HCT116 (cell line): ENCODE data around the gene ARHGEF17. TPM values are rescaled to one million over a fixed set of nuclear protein-coding genes. Genes with fewer than 3 reads are reported as not detected.

Source experiments
- ATAC-seq: fragments of 200-7000 bp; cut with Tn5 transposase; 2 replicates; pipeline ENCODE4 v1.9.1; 2020; ENCODE audit warnings: mild to moderate bottlenecking, moderate library complexity
- BruUV-seq: library from RNA; stranded (reverse); fragments of 400-500 nt; replicated peaks from 2 replicates; lab custom pipeline; 2021; lab: Mats Ljungman, UMichigan
- CTCF ChIA-PET: fragments of 300-600 bp; sonication (Branson Sonifier 250); formaldehyde crosslinking; loops from one replicate; lab custom pipeline; 2021; ENCODE audit warnings: antibody characterized with exemption; lab: Charles Lee
- POLR2A ChIA-PET: fragments of 300-600, 350-600 bp; sonication (Branson Sonifier 250); formaldehyde crosslinking; loops from one replicate; lab custom pipeline; 2021; ENCODE audit warnings: antibody characterized with exemption; lab: Charles Lee
- RAD21 ChIA-PET, 2 experiments: fragments of 300-600 bp; sonication (Branson Sonifier 250); formaldehyde crosslinking; loops; one replicate each; lab custom pipeline; 2023; ENCODE audit warnings: low total read pairs in 2 of 2; ENCODE audit not compliant: uncharacterized antibody in 2 of 2, unreplicated experiment in 2 of 2, low non-redundant PET in 1 of 2; lab: Charles Lee
- DNase-seq: peaks from one replicate; pipeline ENCODE4 v3.0.0-alpha.2; 2010; ENCODE audit warnings: low read depth, low spot score
- H2AFZ ChIP-seq: fragments of 200-600 bp; shearing (Covaris generic), sonication (generic); 2 replicates; pipeline ENCODE4 v1.6.1; 2017; ENCODE audit warnings: low read depth, mixed run types, mixed read lengths, antibody characterized with exemption, low read length; ENCODE audit not compliant: poor library complexity, severe bottlenecking
- H3K27ac ChIP-seq: 2 replicates; pipeline ENCODE4 v1.5.1; 2012; ENCODE audit warnings: low read depth, low read length
- H3K27me3 ChIP-seq: fragments of 200-600 bp; sonication (generic); 2 replicates; pipeline ENCODE4 v1.6.1; 2016; ENCODE audit warnings: mixed run types, low read length, mixed read lengths; ENCODE audit not compliant: insufficient read depth
- H3K36me3 ChIP-seq, 2 experiments: fragments of 200-500 bp in 1 of 2; fragments of 200-600 bp in 1 of 2; sonication (Bioruptor generic) in 1 of 2; sonication (generic) in 1 of 2; 2 replicates each; pipeline versions ENCODE4 v1.5.1 to v1.6.1; 2014 to 2016; ENCODE audit warnings: low read length in 2 of 2, inconsistent platforms in 1 of 2, mixed read lengths in 1 of 2, mixed run types in 1 of 2; ENCODE audit not compliant: insufficient read depth in 2 of 2, control insufficient read depth in 1 of 2
- H3K4me1 ChIP-seq, 2 experiments: fragments of 200-600 bp in 1 of 2; sonication (generic) in 1 of 2; 2 replicates each; pipeline versions ENCODE4 v1.5.1 to v1.6.1; 2012 to 2017; ENCODE audit warnings: low read length in 2 of 2, inconsistent platforms in 1 of 2, mild to moderate bottlenecking in 1 of 2, mixed read lengths in 1 of 2, mixed run types in 1 of 2, moderate library complexity in 1 of 2; ENCODE audit not compliant: insufficient read depth in 2 of 2, control insufficient read depth in 1 of 2
- H3K4me2 ChIP-seq: fragments of 200-600 bp; sonication (generic); 2 replicates; pipeline ENCODE4 v1.6.1; 2017; ENCODE audit warnings: mixed run types, low read length, mixed read lengths
- H3K4me3 ChIP-seq, 2 experiments: fragments of 200-600 bp in 1 of 2; sonication (generic) in 1 of 2; replicated peaks in 1 of 2; 2 replicates each; pipeline ENCODE4 v1.5.1; 2011 to 2016; ENCODE audit warnings: low read length in 2 of 2, control low read depth in 1 of 2, low read depth in 1 of 2, mild to moderate bottlenecking in 1 of 2, mixed read lengths in 1 of 2, mixed run types in 1 of 2
- H3K79me2 ChIP-seq: fragments of 200-600 bp; sonication (generic); 2 replicates; pipeline ENCODE4 v1.6.1; 2017; ENCODE audit warnings: mild to moderate bottlenecking, mixed run types, low read length, moderate library complexity, mixed read lengths; ENCODE audit not compliant: insufficient read depth
- H3K9ac ChIP-seq: fragments of 200-600 bp; sonication (generic); 2 replicates; pipeline ENCODE4 v1.6.1; 2016; ENCODE audit warnings: low read length, mixed read lengths
- H3K9me2 ChIP-seq: fragments of 200-600 bp; sonication (generic), shearing (Covaris generic); 2 replicates; pipeline ENCODE4 v1.6.1; 2017; ENCODE audit warnings: mixed run types, mild to moderate bottlenecking, moderate library complexity; ENCODE audit not compliant: insufficient read depth
- H3K9me3 ChIP-seq, 2 experiments: fragments of 200-500 bp in 1 of 2; fragments of 200-600 bp in 1 of 2; sonication (Bioruptor generic) in 1 of 2; sonication (generic) in 1 of 2; 2 replicates each; pipeline ENCODE4 v1.6.1; 2014 to 2017; ENCODE audit warnings: low read length in 2 of 2, mixed read lengths in 2 of 2, inconsistent platforms in 1 of 2, low read depth in 1 of 2, mild to moderate bottlenecking in 1 of 2, mixed run types in 1 of 2, moderate library complexity in 1 of 2; ENCODE audit not compliant: control insufficient read depth in 1 of 2, insufficient read depth in 1 of 2
- H4K20me1 ChIP-seq: fragments of 200-600 bp; sonication (generic), shearing (Covaris generic); 2 replicates; pipeline ENCODE4 v1.6.1; 2017; ENCODE audit warnings: mixed run types, mild to moderate bottlenecking, moderate library complexity; ENCODE audit not compliant: insufficient read depth
- EZH2 ChIP-seq: fragments of 200-600 bp; sonication (generic); IDR thresholded peaks from 2 replicates; pipeline ENCODE4 v1.6.1; 2017; ENCODE audit warnings: antibody characterized with exemption, mixed run types
- MAX ChIP-seq: IDR thresholded peaks from 2 replicates; pipeline ENCODE4 v1.6.1; 2012
- SIN3A ChIP-seq: IDR thresholded peaks from 2 replicates; pipeline ENCODE4 v1.6.1; 2012; ENCODE audit warnings: low read depth
- SRF ChIP-seq: IDR thresholded peaks from 2 replicates; pipeline ENCODE4 v1.6.1; 2012; ENCODE audit warnings: low read depth
- TCF7L2 ChIP-seq: IDR thresholded peaks from 2 replicates; pipeline ENCODE4 v1.7.0; 2011; ENCODE audit warnings: borderline replicate concordance, inconsistent platforms; ENCODE audit not compliant: insufficient read depth, insufficient read length; ENCODE audit errors: extremely low read depth
- ZNF274 ChIP-seq: fragments of 200-500 bp; sonication (Bioruptor generic); IDR thresholded peaks from 2 replicates; pipeline ENCODE4 v1.6.1; 2014; ENCODE audit warnings: mild to moderate bottlenecking, low read depth, low read length, inconsistent platforms
- intact Hi-C: fragments of 100-400 bp; cut with micrococcal nuclease; formaldehyde crosslinking; loops from 2 replicates; pipeline ENCODE4 v1.10.0; 2022
- total RNA-seq: library from RNA; stranded (reverse); gene quantifications from one replicate; pipeline ENCODE4 v1.2.1, GENCODE V29; 2021; ENCODE audit not compliant: unreplicated experiment
- TF ChIP-seq, protein P1 (sequence below), 3 experiments: fragments of 200-600 bp in 1 of 3; sonication (generic) in 1 of 3; IDR thresholded peaks in 2 of 3; conservative IDR thresholded peaks in 1 of 3; 2 replicates each; pipeline ENCODE4 v1.5.1; 2012 to 2017; ENCODE audit warnings: low read depth in 2 of 3, low read length in 2 of 3, antibody characterized with exemption in 1 of 3, borderline replicate concordance in 1 of 3, control low read depth in 1 of 3, mild to moderate bottlenecking in 1 of 3, mixed read lengths in 1 of 3, mixed run types in 1 of 3, moderate library complexity in 1 of 3; ENCODE audit not compliant: insufficient read depth in 1 of 3

The ARHGEF17 gene
- total RNA-seq, 1 experiment from 2014 or later: 18.2 TPM

DNA sequence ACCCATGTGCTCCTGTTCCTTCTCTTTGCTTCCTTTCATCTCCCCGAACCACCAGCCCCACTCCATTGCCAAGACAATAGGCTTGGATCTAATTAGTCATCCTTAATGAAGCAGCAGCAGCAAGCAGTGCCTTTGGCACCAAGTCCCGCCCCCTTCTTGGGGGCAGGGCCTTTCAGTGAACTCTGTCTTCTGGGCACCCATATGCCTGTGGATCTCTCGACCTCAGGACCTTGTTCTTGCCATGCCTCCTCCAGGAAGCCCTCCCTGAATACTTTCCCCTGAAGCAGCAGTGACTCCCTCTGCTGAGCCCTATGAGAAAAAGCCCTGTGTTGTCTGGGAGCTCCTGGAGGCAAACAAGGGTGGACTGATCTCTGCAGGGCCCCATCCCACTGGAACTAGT, 32.1 kb downstream of the ARHGEF17 start:
- no peak for DNase-seq
- Histone ChIP-seq H4K20me1 (no peaks in the 10 kb centered on the region), H3K9me2 (no peaks in the 10 kb centered on the region), H3K9me3 (no peaks in the 10 kb centered on the region)
- CTCF ChIA-PET: interaction anchor here (2.7 kb wide), 1 partner anchor 11 kb away, joined by 9 read pairs; no protein-coding TSS in a partner anchor
- TF ChIP-seq EZH2: no peak
- TF ChIP-seq, protein P1, sequence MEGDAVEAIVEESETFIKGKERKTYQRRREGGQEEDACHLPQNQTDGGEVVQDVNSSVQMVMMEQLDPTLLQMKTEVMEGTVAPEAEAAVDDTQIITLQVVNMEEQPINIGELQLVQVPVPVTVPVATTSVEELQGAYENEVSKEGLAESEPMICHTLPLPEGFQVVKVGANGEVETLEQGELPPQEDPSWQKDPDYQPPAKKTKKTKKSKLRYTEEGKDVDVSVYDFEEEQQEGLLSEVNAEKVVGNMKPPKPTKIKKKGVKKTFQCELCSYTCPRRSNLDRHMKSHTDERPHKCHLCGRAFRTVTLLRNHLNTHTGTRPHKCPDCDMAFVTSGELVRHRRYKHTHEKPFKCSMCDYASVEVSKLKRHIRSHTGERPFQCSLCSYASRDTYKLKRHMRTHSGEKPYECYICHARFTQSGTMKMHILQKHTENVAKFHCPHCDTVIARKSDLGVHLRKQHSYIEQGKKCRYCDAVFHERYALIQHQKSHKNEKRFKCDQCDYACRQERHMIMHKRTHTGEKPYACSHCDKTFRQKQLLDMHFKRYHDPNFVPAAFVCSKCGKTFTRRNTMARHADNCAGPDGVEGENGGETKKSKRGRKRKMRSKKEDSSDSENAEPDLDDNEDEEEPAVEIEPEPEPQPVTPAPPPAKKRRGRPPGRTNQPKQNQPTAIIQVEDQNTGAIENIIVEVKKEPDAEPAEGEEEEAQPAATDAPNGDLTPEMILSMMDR (IDR thresholded peaks at IDR 0.05 in 2 of 3, conservative IDR thresholded peaks at IDR 0.05 in 1 of 3; ENCODE audit: borderline replicate concordance in 1 of 3, insufficient read depth in 1 of 3, low read depth in 2 of 3, low read length in 2 of 3): no peak
- TF ChIP-seq SRF: no peak
- TF ChIP-seq MAX: no peak
- no peak for TF ChIP-seq TCF7L2
- TF ChIP-seq ZNF274: no peak
- TF ChIP-seq, all 23 proteins: peak for 0
- H3K79me2 ChIP-seq: no peaks in the 10 kb centered on the region
- H3K36me3 ChIP-seq: no peaks in the 10 kb centered on the region
- ATAC-seq: no peak
- H3K27me3 ChIP-seq: no peaks in the 10 kb centered on the region
- H3K27ac ChIP-seq: no peak overlapping the region
- POLR2A ChIA-PET: no interaction called here
- RAD21 ChIA-PET: no interaction called here
- BruUV-seq: no TSS peak
- intact Hi-C loops: no loop called here
- no peak overlapping the region for H2AFZ ChIP-seq
- no peak overlapping the region for H3K4me2 ChIP-seq
- no peak overlapping the region for H3K9ac ChIP-seq
- no peak overlapping the region for H3K4me3 ChIP-seq
- peaks cover 5 to 6% of the 10 kb centered on the region in 2 experiments for H3K4me1 ChIP-seq

DNA sequence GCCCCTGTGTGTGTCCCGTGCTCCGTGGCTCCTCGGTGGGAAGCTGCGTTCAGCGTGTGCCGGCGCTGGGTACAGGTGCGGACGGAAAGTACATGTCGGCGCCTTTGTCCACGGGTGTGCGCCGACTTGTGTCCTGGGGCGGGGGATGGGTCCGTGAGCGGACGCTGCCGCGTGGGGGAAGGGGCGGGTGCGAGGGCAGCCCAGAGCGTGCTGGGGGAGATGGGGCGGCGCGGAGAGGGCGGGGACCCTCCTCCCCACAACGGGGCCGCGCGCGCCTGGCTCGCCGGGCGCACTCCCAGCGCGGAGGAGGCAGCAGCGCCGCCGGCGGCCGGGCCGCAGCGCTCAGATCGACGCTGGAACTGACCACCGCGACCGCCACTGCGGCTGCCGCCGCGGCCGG, 34.6 kb downstream of the ARHGEF17 start:
- CTCF ChIA-PET: interaction anchor here (2.7 kb wide), 1 partner anchor 9 kb away, joined by 9 read pairs; no protein-coding TSS in a partner anchor
- H3K27ac ChIP-seq: no peak overlapping the region
- no TSS peak for BruUV-seq
- no peak overlapping the region for H3K4me2 ChIP-seq
- H3K79me2 ChIP-seq: no peaks in the 10 kb centered on the region
- no peak overlapping the region for H3K4me3 ChIP-seq
- no peak for DNase-seq
- H3K36me3 ChIP-seq: no peaks in the 10 kb centered on the region
- H3K9me3 ChIP-seq: no peaks in the 10 kb centered on the region
- no peak overlapping the region for H2AFZ ChIP-seq
- TF ChIP-seq SIN3A: no peak
- TF ChIP-seq, all 23 proteins: peak for 0
- H3K4me1 ChIP-seq: no peaks in the 10 kb centered on the region; a peak in 1 of 4 replicates
- H3K9ac ChIP-seq: no peak overlapping the region
- H3K9me2 ChIP-seq: no peaks in the 10 kb centered on the region
- H4K20me1 ChIP-seq: no peaks in the 10 kb centered on the region
- RAD21 ChIA-PET: no interaction called here
- no peak for ATAC-seq
- intact Hi-C loops: no loop called here
- H3K27me3 ChIP-seq: no peaks in the 10 kb centered on the region
- POLR2A ChIA-PET: no interaction called here
